Keratinocyte (primary cell): ENCODE results near the gene ADAM15. TPM values are rescaled to one million over a fixed set of nuclear protein-coding genes. Genes with fewer than 3 reads are reported as not detected.

Experiments used
- DNase-seq: peaks from one replicate; pipeline ENCODE4 v3.0.0-alpha.2; 2011; ENCODE audit warnings: low read depth, missing footprints, low spot score
- FAIRE-seq: peaks from 2 replicates; lab custom pipeline; 2011; peaks lifted over from hg19 to GRCh38; lab: Jason Lieb, UNC
- H2AFZ ChIP-seq: 2 replicates; pipeline ENCODE4 v1.6.0; 2012; ENCODE audit warnings: low read length, control low read depth, inconsistent platforms; ENCODE audit not compliant: control insufficient read depth
- H3K27ac ChIP-seq: 2 replicates; pipeline ENCODE4 v1.5.1; 2011; ENCODE audit warnings: low read length; ENCODE audit not compliant: control insufficient read depth, insufficient read depth
- H3K27me3 ChIP-seq: 3 replicates; pipeline ENCODE4 v1.6.0; 2011; ENCODE audit warnings: low read length; ENCODE audit not compliant: control insufficient read depth, insufficient read depth; ENCODE audit errors: extremely low read depth
- H3K36me3 ChIP-seq, 2 experiments: 2 replicates in 1 of 2; 3 replicates in 1 of 2; pipeline ENCODE4 v1.5.1; 2011; ENCODE audit warnings: low read length in 2 of 2, mild to moderate bottlenecking in 1 of 2; ENCODE audit not compliant: control insufficient read depth in 2 of 2, insufficient read depth in 2 of 2; ENCODE audit errors: extremely low read depth in 1 of 2
- H3K4me1 ChIP-seq: 3 replicates; pipeline ENCODE4 v1.5.1; 2011; ENCODE audit warnings: low read length; ENCODE audit not compliant: control insufficient read depth, insufficient read depth; ENCODE audit errors: extremely low read depth
- H3K4me2 ChIP-seq: 3 replicates; pipeline ENCODE4 v1.6.0; 2011; ENCODE audit warnings: low read depth, low read length; ENCODE audit not compliant: control insufficient read depth, insufficient read depth; ENCODE audit errors: extremely low read depth
- H3K4me3 ChIP-seq, 3 experiments: fragments of 200-600 bp in 1 of 3; sonication (generic) in 1 of 3; 2 replicates in 2 of 3; 3 replicates in 1 of 3; pipeline ENCODE4 v1.5.1; 2011 to 2016; ENCODE audit warnings: low read length in 3 of 3, mild to moderate bottlenecking in 3 of 3, control low read depth in 2 of 3, inconsistent platforms in 1 of 3, low read depth in 1 of 3, mixed read lengths in 1 of 3, mixed run types in 1 of 3, moderate library complexity in 1 of 3; ENCODE audit not compliant: control insufficient read depth in 2 of 3, insufficient read depth in 2 of 3; ENCODE audit errors: extremely low read depth in 1 of 3
- H3K79me2 ChIP-seq: 2 replicates; pipeline ENCODE4 v1.6.0; 2012; ENCODE audit warnings: low read length; ENCODE audit not compliant: control insufficient read depth, insufficient read depth
- H3K9ac ChIP-seq: 3 replicates; pipeline ENCODE4 v1.6.0; 2011; ENCODE audit warnings: low read length; ENCODE audit not compliant: control insufficient read depth, insufficient read depth; ENCODE audit errors: extremely low read depth
- H3K9me1 ChIP-seq: 3 replicates; pipeline ENCODE4 v1.6.0; 2011; ENCODE audit warnings: low read length; ENCODE audit not compliant: control insufficient read depth, insufficient read depth; ENCODE audit errors: extremely low read depth
- H3K9me3 ChIP-seq: 2 replicates; pipeline ENCODE4 v1.5.1; 2012; ENCODE audit warnings: low read depth, low read length; ENCODE audit not compliant: control insufficient read depth
- H4K20me1 ChIP-seq: 3 replicates; pipeline ENCODE4 v1.6.0; 2011; ENCODE audit warnings: low read length; ENCODE audit not compliant: control insufficient read depth, insufficient read depth; ENCODE audit errors: extremely low read depth
- EZH2 ChIP-seq: IDR thresholded peaks from one replicate; pipeline ENCODE4 v1.6.1; 2012; ENCODE audit warnings: inconsistent platforms, mild to moderate bottlenecking, low read length, moderate library complexity
- dilution Hi-C: fragments of 300-500 bp; cut with MboI; formaldehyde crosslinking; loops from one replicate; pipeline ENCODE4 v1.7.0; 2020; ENCODE audit warnings: low sequenced_read_pairs; ENCODE audit not compliant: extremely low pct_ligation_motif_present
- polyA plus RNA-seq, 5 experiments: library from polyadenylated mRNA; depleted of rRNA in 3 of 5; stranded (reverse) in 3 of 5; stranded (forward) in 1 of 5; unstranded in 1 of 5; fragments of >200 nt; gene quantifications; 1 replicate in 1 of 5; 2 replicates in 3 of 5; 3 replicates in 1 of 5; pipeline versions ENCODE4 v1.2.1 to v1.2.3, GENCODE V29; 2011 to 2012; ENCODE audit warnings: missing spikeins in 2 of 5, low read depth in 1 of 5, low replicate concordance in 1 of 5
- TF ChIP-seq, protein P1 (sequence below), 3 experiments: IDR thresholded peaks in 1 of 3; conservative IDR thresholded peaks in 1 of 3; optimal IDR thresholded peaks in 1 of 3; 2 replicates in 2 of 3; 3 replicates in 1 of 3; pipeline versions ENCODE3 to v1.5.1; 2011; ENCODE audit warnings: low read length in 3 of 3, mild to moderate bottlenecking in 3 of 3, moderate library complexity in 2 of 3, control low read depth in 1 of 3, inconsistent platforms in 1 of 3; ENCODE audit not compliant: insufficient read depth in 2 of 3; ENCODE audit errors: extremely low read depth in 1 of 3

Gene ADAM15
- polyA plus RNA-seq, 1 donor (not counting 4 experiments of a cell fraction or from before 2014, with no cell fraction given): 131 TPM

DNA sequence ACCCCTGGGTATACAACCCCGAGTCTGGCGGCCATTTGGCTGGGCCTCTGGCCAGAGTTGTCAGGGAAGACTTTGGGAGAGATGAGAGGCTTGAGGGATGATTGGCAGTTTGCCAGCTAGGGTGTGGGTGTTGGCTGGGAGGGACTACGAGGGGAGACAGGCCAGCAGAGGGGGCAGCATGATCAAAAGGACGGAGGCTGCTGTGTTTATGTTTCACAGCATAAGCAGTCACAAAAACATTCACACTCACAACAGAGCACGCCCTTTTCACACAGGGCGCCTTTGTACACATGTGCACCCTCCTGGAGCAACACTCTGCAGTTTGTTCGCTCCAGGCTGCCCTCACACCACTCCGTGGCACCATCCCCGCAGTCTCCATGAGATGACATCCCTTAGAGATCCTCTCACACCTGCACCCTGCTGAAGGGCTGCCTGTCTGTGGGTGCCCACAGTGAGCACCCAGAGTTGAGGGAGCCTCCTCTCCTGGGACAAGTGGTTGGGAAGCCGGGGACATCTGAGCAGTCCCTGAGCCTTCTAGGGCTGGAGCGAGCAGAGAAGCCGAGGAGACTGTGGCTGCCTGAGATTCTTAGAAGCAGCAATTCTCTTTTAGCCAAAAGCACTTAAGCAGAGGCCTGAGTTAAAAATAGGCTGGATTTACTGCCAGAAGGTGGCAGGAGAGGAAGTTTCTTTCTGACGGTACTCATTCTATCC is 43.0 kb downstream of the ADAM15 start:
- H3K4me2 ChIP-seq: no peak overlapping the region
- H3K4me3 ChIP-seq: no peak overlapping the region
- H3K79me2 ChIP-seq: no peaks in the 10 kb centered on the region
- TF ChIP-seq EZH2: no peak
- TF ChIP-seq, protein P1, sequence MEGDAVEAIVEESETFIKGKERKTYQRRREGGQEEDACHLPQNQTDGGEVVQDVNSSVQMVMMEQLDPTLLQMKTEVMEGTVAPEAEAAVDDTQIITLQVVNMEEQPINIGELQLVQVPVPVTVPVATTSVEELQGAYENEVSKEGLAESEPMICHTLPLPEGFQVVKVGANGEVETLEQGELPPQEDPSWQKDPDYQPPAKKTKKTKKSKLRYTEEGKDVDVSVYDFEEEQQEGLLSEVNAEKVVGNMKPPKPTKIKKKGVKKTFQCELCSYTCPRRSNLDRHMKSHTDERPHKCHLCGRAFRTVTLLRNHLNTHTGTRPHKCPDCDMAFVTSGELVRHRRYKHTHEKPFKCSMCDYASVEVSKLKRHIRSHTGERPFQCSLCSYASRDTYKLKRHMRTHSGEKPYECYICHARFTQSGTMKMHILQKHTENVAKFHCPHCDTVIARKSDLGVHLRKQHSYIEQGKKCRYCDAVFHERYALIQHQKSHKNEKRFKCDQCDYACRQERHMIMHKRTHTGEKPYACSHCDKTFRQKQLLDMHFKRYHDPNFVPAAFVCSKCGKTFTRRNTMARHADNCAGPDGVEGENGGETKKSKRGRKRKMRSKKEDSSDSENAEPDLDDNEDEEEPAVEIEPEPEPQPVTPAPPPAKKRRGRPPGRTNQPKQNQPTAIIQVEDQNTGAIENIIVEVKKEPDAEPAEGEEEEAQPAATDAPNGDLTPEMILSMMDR (optimal IDR thresholded peaks at IDR 0.05 in 1 of 3, IDR thresholded peaks at IDR 0.05 in 1 of 3, conservative IDR thresholded peaks at IDR 0.05 in 1 of 3; ENCODE audit: extremely low read depth in 1 of 3, insufficient read depth in 2 of 3, low read length in 3 of 3): peak; percentile 44 to 54 (median 52)
- peaks cover 9% of the 10 kb centered on the region for H3K4me1 ChIP-seq
- no peaks in the 10 kb centered on the region for H4K20me1 ChIP-seq
- H3K9ac ChIP-seq: no peak overlapping the region
- DNase-seq (no peak), FAIRE-seq (peak; percentile 65)
- dilution Hi-C loops: no loop called here
- no peaks in the 10 kb centered on the region for H3K9me3 ChIP-seq
- no peaks in the 10 kb centered on the region for H3K9me1 ChIP-seq
- H2AFZ ChIP-seq: peak overlapping the region; percentile 39
- peaks cover 3% of the 10 kb centered on the region for H3K27me3 ChIP-seq
- H3K36me3 ChIP-seq: no peaks in the 10 kb centered on the region
- H3K27ac ChIP-seq: no peak overlapping the region

DNA sequence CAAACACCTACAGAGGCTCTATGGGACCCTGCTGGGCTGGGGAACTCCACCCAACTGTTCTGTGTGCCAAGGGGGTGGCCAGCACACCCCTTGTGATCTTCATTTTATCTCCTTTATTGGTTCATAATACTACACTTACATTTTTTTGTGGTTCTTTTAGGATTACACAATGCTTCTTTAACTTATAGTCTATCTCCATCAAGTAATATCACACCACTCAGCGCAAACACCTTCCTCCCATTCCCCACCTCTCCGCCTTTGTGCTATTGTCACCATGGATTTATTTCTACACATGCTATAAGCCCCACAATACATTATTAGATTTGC is 43.5 kb downstream of the ADAM15 start:
- Histone ChIP-seq H3K27me3 (peaks cover 3% of the 10 kb centered on the region), H3K4me2 (no peak overlapping the region), H3K4me1 (peaks cover 9% of the 10 kb centered on the region), H3K9me1 (no peaks in the 10 kb centered on the region), H2AFZ (no peak overlapping the region), H3K4me3 (no peak overlapping the region), H3K36me3 (no peaks in the 10 kb centered on the region), H4K20me1 (no peaks in the 10 kb centered on the region), H3K9me3 (no peaks in the 10 kb centered on the region), H3K79me2 (no peaks in the 10 kb centered on the region), H3K9ac (no peak overlapping the region), H3K27ac (no peak overlapping the region)
- no peak for FAIRE-seq
- no peak for DNase-seq
- TF ChIP-seq, protein P1 (optimal IDR thresholded peaks at IDR 0.05 in 1 of 3, IDR thresholded peaks at IDR 0.05 in 1 of 3, conservative IDR thresholded peaks at IDR 0.05 in 1 of 3; ENCODE audit: extremely low read depth in 1 of 3, insufficient read depth in 2 of 3, low read length in 3 of 3): no peak
- TF ChIP-seq EZH2: no peak
- dilution Hi-C loops: no loop called here
